ENCODE measurements around the gene MBNL3.
"Not testable (repeated sequence)": the region's sequence is repeated elsewhere in the genome, so short reads cannot be mapped to it uniquely, and the experiment has no call there.

MBNL3 gene

GRCh38 chrX:132474544-132475248 is 14.1 kb downstream of the MBNL3 start:
- no peak for DNase-seq

DNA sequence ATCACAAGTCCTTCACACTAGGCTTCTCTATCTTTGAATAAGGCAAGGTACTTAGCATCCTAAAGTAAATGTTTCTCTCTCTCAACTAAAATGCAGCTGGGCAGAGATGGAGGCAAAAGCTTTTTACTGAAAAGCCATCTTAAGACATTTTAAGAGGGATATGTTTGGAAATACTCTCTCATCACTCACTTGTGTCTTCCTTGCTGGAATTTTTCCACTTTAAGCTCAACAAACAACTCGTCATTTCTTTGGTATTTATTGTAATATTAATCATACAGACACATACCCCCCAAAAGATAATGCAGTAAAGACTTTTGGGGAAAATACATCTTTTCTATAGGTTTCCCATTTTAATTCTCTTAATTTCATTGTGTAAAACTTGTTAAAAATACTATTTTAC is 16.4 kb downstream of the MBNL3 start:
- no peak for DNase-seq

GRCh38 chrX:132470831-132471230 is 18.0 kb downstream of the MBNL3 start:
- DNase-seq = no peak

GRCh38 chrX:132470179-132470578 is 18.7 kb downstream of the MBNL3 start:
- no peak for DNase-seq

DNA sequence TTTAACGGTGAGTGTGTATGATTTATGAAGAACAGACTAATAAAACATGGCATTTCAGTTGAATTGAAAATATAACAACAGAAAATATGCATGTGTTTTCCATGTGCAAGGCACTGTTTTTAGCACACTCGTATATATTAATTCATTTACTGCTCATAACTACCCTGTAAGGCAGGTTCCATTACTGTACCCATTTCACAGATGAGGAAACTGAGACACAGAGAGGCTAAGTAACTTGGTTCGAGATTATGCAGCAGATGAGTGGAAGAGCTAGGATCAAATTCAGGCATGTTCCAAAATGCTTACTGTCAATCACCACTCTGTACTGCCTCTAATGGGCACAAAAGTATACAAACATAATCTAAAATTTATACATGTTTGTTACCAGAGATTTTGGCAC is 20.4 kb downstream of the MBNL3 start:
- DNase-seq = no peak

- no peak for DNase-seq
Observed at GRCh38 chrX:132467989-132468388, 20.8 kb downstream of the MBNL3 start.

DNA sequence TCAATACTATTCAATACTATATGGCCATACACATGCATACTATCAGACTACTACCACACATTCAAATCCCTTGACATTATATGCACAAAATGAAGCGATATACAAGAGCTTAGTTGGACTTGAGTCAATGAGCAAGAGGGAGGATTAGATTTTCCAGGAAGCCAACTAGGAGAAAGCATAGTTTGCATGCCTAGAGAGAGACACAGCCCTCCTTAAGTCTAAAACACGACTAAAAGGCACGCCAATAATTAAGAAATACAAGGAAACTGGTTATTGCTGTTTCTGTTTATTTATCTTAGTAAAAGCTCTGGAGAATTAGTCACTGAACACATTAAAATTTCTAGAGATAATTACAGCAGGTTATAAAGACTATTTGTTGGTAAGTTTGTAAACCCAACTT is 21.8 kb downstream of the MBNL3 start:
- no peak for DNase-seq

DNA sequence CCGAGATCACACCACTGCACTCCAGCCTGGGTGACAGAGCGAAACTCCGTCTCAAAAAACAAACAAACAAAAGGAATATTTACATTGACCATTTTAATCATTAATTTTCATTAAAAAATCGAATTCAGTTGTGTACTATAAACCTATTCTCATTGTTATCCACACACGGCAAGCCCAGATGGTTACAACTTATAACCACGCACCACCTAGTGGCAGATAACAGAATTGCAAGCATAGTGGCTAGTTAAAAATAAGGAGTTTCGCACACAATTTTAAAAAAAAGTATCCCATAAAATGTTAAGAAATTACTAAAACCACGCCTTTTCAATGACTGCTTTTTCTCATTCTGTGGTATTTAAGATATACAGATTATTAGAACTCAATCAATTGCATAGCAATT is 25.4 kb downstream of the MBNL3 start:
- peak; percentile 18 to 23 for DNase-seq

- no peak for DNase-seq
Observed at GRCh38 chrX:132461886-132462285, 27.0 kb downstream of the MBNL3 start.

GRCh38 chrX:132452911-132453550 is 35.8 kb downstream of the MBNL3 start:
- no peak for DNase-seq

GRCh38 chrX:132445909-132446308 is 42.9 kb downstream of the MBNL3 start:
- DNase-seq = not testable (repeated sequence)

DNA sequence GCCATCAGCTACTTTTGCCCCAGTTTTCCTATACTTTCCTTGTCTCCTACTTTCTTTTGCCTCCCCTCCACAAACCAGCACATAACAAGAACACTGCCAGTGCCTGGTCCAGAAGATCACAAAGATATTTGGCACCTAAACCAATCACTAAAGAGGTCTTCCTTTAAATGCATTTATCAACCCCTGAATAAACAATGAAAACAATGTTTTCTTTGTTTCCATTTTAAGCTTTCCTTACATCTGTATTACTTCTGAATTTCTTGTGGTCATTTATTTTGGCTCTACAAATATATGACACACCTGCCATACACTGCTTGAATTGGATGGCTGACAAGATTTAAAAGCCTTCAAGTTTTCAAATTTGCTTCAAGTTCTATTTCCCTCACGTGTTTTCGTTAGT is 43.9 kb downstream of the MBNL3 start:
- DNase-seq = no peak

- no peak for DNase-seq
Observed at GRCh38 chrX:132443196-132444135, 45.4 kb downstream of the MBNL3 start.

GRCh38 chrX:132442691-132443090 is 46.1 kb downstream of the MBNL3 start:
- no peak for DNase-seq

DNA sequence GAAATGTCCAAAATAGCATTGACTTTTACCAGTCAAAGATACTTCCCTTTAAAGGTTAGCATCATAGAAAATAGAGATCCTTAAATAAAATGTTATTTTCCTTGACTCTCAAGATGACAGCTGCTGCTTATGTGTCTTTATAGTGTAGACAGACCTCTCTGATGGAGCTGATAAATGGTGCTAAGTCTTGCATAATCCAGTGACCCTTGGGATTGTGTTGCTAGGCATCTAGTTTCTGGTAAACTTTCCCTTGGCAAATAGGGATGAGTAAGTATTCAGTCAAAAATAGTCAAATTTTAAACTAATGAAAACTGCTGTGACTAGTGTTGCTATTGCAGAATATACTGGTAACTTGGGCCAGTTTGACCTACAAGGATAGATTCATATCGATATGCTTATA is 53.6 kb downstream of the MBNL3 start:
- DNase-seq = no peak

- no peak for DNase-seq
Observed at GRCh38 chrX:132433551-132433950, 55.3 kb downstream of the MBNL3 start.

DNA sequence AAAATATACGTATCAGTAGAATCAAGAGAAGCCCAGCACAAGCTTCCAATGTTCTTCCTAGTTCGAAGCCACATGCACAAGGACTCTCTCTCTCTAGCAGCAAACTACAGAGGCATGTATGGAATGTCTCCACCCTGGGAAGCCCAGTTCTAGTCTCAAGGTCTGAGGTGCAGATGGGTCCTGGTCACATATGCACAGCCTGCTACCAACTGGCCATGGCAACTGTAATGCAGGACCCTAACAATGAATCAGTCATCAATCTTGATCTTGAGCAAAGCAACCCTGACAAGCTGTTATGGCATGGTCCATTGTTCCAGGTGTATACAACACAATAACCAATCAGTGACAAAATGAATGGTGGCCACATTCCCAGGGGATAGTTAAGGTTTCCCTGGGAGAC is 55.8 kb downstream of the MBNL3 start:
- no peak for DNase-seq

DNA sequence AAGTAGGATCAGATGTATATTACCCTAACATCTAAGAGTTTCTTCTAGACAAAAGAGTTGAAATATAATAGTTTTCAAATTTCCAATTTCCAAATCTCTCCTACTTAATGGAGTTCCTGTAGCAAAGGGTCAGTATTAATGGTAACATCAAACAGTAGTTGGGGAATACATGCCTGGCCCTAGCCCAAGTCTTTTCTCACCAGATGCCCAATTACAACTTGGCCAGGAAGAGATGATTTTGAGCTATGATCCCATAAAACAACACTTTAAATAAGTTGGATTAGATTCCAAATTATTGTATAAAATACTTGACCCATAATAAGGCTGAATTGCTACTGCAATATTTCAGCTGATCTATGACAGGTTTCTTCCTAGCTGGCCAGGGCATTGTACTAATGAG is 59.9 kb downstream of the MBNL3 start:
- DNase-seq = no peak

DNA sequence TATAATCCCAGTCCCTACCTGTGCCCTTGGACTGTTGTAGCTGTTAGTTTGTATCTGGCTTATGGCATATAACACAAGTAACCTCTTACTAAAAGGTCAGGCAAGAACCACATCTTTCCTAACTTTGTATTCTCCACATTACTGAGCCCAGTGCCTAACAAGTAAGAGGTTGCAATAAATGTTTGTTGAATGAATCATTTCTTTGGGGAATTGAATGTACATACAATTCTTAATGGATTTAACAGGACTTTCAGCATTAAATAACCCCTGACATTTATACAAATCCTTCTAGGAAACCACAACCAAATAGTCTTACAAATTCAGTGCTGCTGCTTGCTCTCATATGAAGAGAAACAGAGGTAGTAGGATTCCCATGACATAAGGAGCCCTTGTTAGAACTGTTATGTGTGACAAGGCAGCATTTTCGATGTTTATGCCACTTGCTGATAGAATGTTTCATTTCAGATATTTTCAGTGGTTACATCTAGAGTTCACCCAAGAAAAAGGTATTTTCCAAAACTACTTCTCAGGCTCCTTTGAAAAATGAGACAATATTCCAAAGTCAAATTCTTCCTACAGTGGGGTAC is 62.0 kb downstream of the MBNL3 start:
- no peak for DNase-seq

DNA sequence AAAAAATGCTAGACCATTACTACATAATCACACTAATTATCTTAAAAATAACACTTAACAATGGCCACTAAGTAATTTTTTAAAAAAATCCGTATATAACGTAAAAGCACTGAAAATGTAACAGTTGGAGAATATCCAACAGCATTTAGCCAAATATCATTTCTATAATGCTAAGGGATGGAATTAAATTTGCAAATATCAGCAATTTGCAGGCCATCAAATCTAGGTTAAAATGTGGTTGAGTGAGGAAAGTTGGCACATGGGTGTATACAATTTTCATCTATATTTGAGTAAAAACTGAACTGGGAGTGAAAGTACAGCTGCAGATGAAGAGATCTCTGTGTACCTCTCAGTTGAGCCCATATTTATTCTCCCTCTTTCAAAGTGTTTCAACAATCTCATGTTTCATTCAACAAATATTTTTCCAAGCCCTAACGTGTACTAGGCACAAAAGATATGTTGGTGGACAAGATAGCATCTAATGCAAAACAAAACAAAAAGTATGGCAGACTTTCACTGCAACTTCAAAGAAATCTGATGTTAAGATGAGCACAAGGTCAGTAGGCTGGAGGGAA is 63.0 kb downstream of the MBNL3 start:
- DNase-seq = no peak

DNA sequence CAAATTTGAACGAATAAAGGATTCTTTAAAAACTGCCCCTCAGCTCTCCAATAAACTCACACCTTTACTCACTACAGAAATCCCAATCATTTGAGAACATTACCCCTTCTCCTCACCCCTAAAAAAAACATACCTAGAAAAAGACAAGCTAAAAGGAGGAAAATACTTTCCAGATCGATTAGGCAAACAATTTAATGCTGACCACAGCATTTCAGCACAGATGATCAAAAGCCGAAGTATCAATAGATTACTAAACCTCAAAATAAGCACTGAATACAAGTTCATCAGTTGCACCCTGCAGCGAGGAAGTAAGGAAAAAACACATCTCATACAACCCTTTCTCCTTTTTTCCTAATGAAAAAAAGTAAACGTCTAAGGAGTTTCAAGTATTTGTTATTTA is 65.5 kb downstream of the MBNL3 start:
- no peak for DNase-seq

DNA sequence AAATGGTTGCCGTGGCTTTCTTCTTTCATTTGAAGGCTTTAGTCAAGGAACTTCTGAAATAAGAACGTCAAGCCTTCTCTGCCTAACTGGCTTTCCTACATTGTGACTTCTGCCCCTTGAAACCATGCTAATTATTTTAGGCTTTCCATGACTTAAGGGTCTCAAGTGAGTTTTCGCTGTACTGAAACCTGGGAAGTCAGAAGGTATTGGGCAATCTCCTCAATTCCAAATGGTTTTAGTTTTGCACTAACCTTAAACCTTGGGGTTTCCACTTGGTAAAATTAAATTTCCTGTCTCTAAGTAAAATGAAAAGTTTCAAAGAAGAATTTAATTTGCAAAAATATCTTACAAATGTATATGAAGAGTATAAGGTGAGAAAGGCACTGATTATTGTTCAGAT is 73.8 kb downstream of the MBNL3 start:
- DNase-seq = no peak

- no peak for DNase-seq
Observed at GRCh38 chrX:132414404-132414803, 74.4 kb downstream of the MBNL3 start.
